Activated CD8-positive, alpha-beta memory T cell treated with anti-CD3 and anti-CD28 coated beads, Interleukin-2, amount 10 ng/mL, durations not matched to agents 7 days and 5 days (primary cell): ENCODE measurements around the gene IL23R. TPM values are rescaled to one million over a fixed set of nuclear protein-coding genes. Genes with fewer than 3 reads are reported as not detected.
"Not testable (repeated sequence)": the region's sequence is repeated elsewhere in the genome, so short reads cannot be mapped to it uniquely, and the experiment has no call there.

Experiments used
- ATAC-seq: fragments of 150-1000 bp; cut with Tn5 transposase; one replicate; pipeline ENCODE4 v1.10.0; 2021; ENCODE audit warnings: moderate library complexity
- CTCF ChIA-PET: fragments of 350-600 bp; sonication (Branson Sonifier 250); formaldehyde crosslinking; loops from one replicate; lab custom pipeline; 2021; ENCODE audit warnings: antibody characterized with exemption; lab: Charles Lee
- DNase-seq: peaks from one replicate; pipeline ENCODE4 v3.0.0-alpha.2; 2020
- H3K27ac Mint-ChIP-seq: one replicate; pipeline ENCODE4 v1.8.0; 2021; ENCODE audit warnings: mild to moderate bottlenecking, mixed read lengths
- H3K27me3 Mint-ChIP-seq: one replicate; pipeline ENCODE4 v1.8.0; 2021; ENCODE audit warnings: mixed read lengths
- H3K36me3 Mint-ChIP-seq: one replicate; pipeline ENCODE4 v1.8.0; 2021; ENCODE audit warnings: mild to moderate bottlenecking, mixed read lengths
- H3K4me1 Mint-ChIP-seq: one replicate; pipeline ENCODE4 v1.8.0; 2021; ENCODE audit warnings: mixed read lengths
- H3K4me3 Mint-ChIP-seq: one replicate; pipeline ENCODE4 v1.8.0; 2021; ENCODE audit warnings: mild to moderate bottlenecking, moderate library complexity, mixed read lengths
- H3K9me3 Mint-ChIP-seq: one replicate; pipeline ENCODE4 v1.8.0; 2022; ENCODE audit warnings: low read depth, mixed read lengths
- total RNA-seq, 2 experiments: library from RNA; stranded (reverse); gene quantifications; one replicate each; pipeline ENCODE4 v1.2.3, GENCODE V29; 2021

Gene IL23R
- total RNA-seq, 2 experiments from 2014 or later, result 0.53 to 2.2 TPM

- CTCF ChIA-PET, result no interaction called here
- no peaks in the 10 kb centered on the region for H3K36me3 Mint-ChIP-seq
- DNase-seq (no peak), ATAC-seq (no peak)
- H3K27me3 Mint-ChIP-seq, result peaks cover 3% of the 10 kb centered on the region
- no peak overlapping the region for H3K27ac Mint-ChIP-seq
- H3K4me3 Mint-ChIP-seq, result no peak overlapping the region
- H3K9me3 Mint-ChIP-seq, result no peaks in the 10 kb centered on the region
- peaks cover 6% of the 10 kb centered on the region for H3K4me1 Mint-ChIP-seq
Measured at GRCh38 chr1:67188137-67188536, 21.9 kb downstream of the IL23R start.

GRCh38 chr1:67189953-67190352 lies 23.7 kb downstream of the IL23R start:
- Mint-ChIP-seq H3K27ac (no peak overlapping the region), H3K27me3 (peaks cover 3% of the 10 kb centered on the region), H3K9me3 (no peaks in the 10 kb centered on the region), H3K4me1 (peaks cover 20% of the 10 kb centered on the region), H3K4me3 (no peak overlapping the region), H3K36me3 (peaks cover 3% of the 10 kb centered on the region)
- no peak for ATAC-seq
- CTCF ChIA-PET, result interaction anchor here (0.7 to 1.6 kb wide), 4 partner anchors 14 to 28 kb away, joined by 3 to 8 read pairs (median 4); no protein-coding TSS in a partner anchor
- no peak for DNase-seq

DNA sequence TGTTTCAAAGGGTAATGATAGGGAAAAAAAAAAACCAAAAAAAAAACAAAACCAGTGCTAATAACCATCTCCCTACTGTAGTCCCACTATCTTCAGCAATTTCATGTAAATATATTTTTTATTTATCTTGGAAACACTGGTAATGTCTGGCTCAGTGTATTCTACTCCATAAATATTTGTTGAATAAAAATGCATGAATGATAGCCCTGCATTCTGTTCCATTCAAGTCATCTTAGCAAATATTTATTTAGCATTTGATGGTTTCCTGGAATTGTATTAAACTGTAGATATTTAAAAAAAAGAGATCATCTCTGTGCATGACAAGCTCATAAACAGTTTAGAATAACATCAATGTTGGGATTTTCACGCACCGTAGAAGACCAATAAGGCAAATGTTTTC lies 24.2 kb downstream of the IL23R start:
- DNase-seq (no peak), ATAC-seq (no peak)
- Mint-ChIP-seq H3K27me3 (peaks cover 3% of the 10 kb centered on the region), H3K27ac (no peak overlapping the region), H3K4me1 (peaks cover 23% of the 10 kb centered on the region), H3K9me3 (no peaks in the 10 kb centered on the region), H3K4me3 (no peak overlapping the region), H3K36me3 (peaks cover 3% of the 10 kb centered on the region)
- CTCF ChIA-PET, result interaction anchor here (0.7 to 1.6 kb wide), 4 partner anchors 15 to 28 kb away, joined by 3 to 8 read pairs (median 4); no protein-coding TSS in a partner anchor

GRCh38 chr1:67190942-67191341 lies 24.7 kb downstream of the IL23R start:
- no peak overlapping the region for H3K27ac Mint-ChIP-seq
- no peak overlapping the region for H3K4me3 Mint-ChIP-seq
- no peaks in the 10 kb centered on the region for H3K9me3 Mint-ChIP-seq
- peaks cover 25% of the 10 kb centered on the region for H3K4me1 Mint-ChIP-seq
- CTCF ChIA-PET, result interaction anchor here (0.6 to 1.6 kb wide), 4 partner anchors 12 to 309 kb away, joined by 3 to 8 read pairs (median 3); no protein-coding TSS in a partner anchor
- H3K36me3 Mint-ChIP-seq, result peaks cover 5% of the 10 kb centered on the region
- DNase-seq, result no peak
- peaks cover 3% of the 10 kb centered on the region for H3K27me3 Mint-ChIP-seq
- no peak for ATAC-seq

- CTCF ChIA-PET, result interaction anchor here (0.6 to 1.2 kb wide), 5 partner anchors 11 to 308 kb away, joined by 3 to 6 read pairs (median 3); no protein-coding TSS in a partner anchor
- H3K27ac Mint-ChIP-seq, result no peak overlapping the region
- no peak overlapping the region for H3K4me3 Mint-ChIP-seq
- H3K36me3 Mint-ChIP-seq, result peaks cover 9% of the 10 kb centered on the region
- ATAC-seq, result no peak
- H3K27me3 Mint-ChIP-seq, result peaks cover 4% of the 10 kb centered on the region
- H3K9me3 Mint-ChIP-seq, result no peaks in the 10 kb centered on the region
- no peak for DNase-seq
- peaks cover 25% of the 10 kb centered on the region for H3K4me1 Mint-ChIP-seq
Measured at GRCh38 chr1:67191668-67192520, 25.6 kb downstream of the IL23R start.

DNA sequence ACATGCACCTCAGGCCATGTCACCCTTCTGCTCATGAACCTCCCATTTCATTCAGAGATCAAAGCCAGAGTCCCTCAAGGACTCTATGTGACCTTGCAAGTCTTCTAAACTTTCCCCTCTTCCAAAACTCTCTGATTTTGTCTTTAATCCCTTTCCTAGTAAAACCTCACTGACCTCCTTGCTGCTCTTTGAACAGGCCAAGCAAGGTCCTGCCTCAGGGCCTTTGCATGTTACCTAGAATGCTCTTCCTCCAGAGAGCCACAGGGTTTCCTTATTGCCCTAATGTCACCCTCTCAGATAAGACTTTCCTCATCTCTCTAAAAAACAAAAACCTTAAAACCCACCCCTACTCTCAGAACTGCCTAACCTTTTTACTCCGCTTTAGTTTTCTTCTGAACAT lies 26.6 kb downstream of the IL23R start:
- Mint-ChIP-seq H3K36me3 (peaks cover 14% of the 10 kb centered on the region), H3K27me3 (peaks cover 8% of the 10 kb centered on the region), H3K9me3 (no peaks in the 10 kb centered on the region), H3K27ac (no peak overlapping the region), H3K4me1 (peaks cover 25% of the 10 kb centered on the region), H3K4me3 (no peak overlapping the region)
- ATAC-seq (no peak), DNase-seq (no peak)
- CTCF ChIA-PET, result no interaction called here

DNA sequence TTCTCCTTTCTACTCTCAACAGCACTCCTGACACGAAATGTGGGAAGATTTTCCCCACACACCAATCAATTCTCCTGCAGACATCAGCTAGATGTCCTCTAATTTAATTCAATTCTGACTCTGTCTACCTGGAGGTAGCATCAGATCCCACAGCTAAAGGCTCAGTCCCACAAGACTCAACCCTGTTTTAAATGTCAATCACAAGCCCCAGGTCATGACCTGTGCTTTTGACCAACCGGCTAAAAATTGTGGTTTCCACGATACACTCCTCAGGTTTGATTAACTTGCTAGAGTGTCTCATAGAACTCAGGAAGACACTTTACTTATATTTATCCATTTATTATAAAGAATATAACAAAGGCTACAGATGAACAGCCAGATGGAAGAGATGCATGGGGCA lies 27.4 kb downstream of the IL23R start:
- ATAC-seq, result peak; percentile 8
- H3K4me1 Mint-ChIP-seq, result peaks cover 25% of the 10 kb centered on the region
- CTCF ChIA-PET, result no interaction called here
- DNase-seq, result no peak
- peaks cover 14% of the 10 kb centered on the region for H3K36me3 Mint-ChIP-seq
- no peak overlapping the region for H3K4me3 Mint-ChIP-seq
- H3K27me3 Mint-ChIP-seq, result peaks cover 8% of the 10 kb centered on the region
- no peaks in the 10 kb centered on the region for H3K9me3 Mint-ChIP-seq
- H3K27ac Mint-ChIP-seq, result peak overlapping the region; percentile 69

DNA sequence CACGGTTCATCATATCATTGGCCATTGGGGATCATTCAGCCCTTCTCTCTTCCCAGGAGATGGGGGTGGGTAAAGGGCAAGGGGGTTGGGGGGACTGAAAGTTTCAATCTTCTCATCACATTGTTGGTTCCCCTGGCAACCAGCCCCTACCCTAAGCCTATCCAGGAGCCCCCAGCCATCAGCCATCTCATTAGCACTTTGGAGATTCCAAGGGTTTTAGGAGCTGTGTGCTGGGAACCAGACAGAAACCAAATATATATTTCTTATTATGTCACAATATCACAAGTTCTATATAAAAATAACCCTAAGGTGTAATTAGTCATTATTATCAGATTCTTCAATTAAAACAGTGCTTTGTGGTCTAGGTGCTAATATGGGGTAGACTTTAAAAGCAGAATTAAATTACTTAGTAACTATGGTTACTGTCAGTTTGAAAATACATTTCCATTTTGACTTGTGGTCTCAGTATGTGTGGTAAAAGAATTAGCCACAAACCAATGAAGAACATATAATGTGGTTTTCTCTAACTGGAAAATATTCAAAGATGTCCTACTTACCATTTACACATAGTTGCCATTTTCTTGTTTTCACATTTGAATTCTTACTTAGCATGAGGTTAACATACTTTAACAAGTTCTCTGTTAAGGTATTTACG lies 28.1 kb downstream of the IL23R start:
- peaks cover 15% of the 10 kb centered on the region for H3K36me3 Mint-ChIP-seq
- peak; percentile 66 for ATAC-seq
- peak overlapping the region; percentile 69 for H3K27ac Mint-ChIP-seq
- no peaks in the 10 kb centered on the region for H3K9me3 Mint-ChIP-seq
- no peak overlapping the region for H3K4me3 Mint-ChIP-seq
- peaks cover 8% of the 10 kb centered on the region for H3K27me3 Mint-ChIP-seq
- H3K4me1 Mint-ChIP-seq, result peaks cover 25% of the 10 kb centered on the region
- CTCF ChIA-PET, result interaction anchor here (4.2 kb wide), 1 partner anchor 18 kb away, joined by 38 read pairs; no protein-coding TSS in a partner anchor
- DNase-seq, result no peak

GRCh38 chr1:67200755-67201154 lies 34.5 kb downstream of the IL23R start:
- no peak overlapping the region for H3K4me3 Mint-ChIP-seq
- ATAC-seq (no peak), DNase-seq (no peak)
- peaks cover 8% of the 10 kb centered on the region for H3K27me3 Mint-ChIP-seq
- peaks cover 11% of the 10 kb centered on the region for H3K36me3 Mint-ChIP-seq
- H3K27ac Mint-ChIP-seq, result no peak overlapping the region
- H3K9me3 Mint-ChIP-seq, result no peaks in the 10 kb centered on the region
- H3K4me1 Mint-ChIP-seq, result no peaks in the 10 kb centered on the region
- CTCF ChIA-PET, result no interaction called here

DNA sequence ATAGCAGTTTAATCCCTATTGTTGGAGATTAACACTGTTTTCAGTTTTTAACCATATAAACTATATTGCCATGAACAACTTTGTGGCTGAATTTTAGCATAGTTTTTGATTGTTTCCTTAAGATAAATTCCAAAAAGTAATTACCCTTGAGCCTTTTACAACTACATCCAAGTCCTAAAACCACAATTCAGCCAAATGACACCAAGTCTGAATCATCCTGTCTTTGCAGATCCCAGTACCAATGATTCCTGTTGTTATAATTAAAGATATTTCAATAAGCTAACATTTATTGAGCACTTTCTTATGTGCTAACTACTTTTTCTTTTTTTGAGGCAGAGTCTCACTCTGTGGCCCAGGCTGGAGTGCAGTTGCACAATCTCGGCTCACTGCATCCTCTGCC lies 35.6 kb downstream of the IL23R start:
- Mint-ChIP-seq H3K36me3 (peaks cover 7% of the 10 kb centered on the region), H3K27me3 (peaks cover 6% of the 10 kb centered on the region), H3K4me1 (no peaks in the 10 kb centered on the region), H3K27ac (no peak overlapping the region), H3K9me3 (no peaks in the 10 kb centered on the region), H3K4me3 (no peak overlapping the region)
- ATAC-seq (no peak), DNase-seq (no peak)
- CTCF ChIA-PET, result interaction anchor here (4.0 kb wide), 1 partner anchor 11 kb away, joined by 23 read pairs; no protein-coding TSS in a partner anchor

GRCh38 chr1:67204298-67204980 lies 38.2 kb downstream of the IL23R start:
- no peak overlapping the region for H3K27ac Mint-ChIP-seq
- CTCF ChIA-PET, result interaction anchor here (0.7 to 4.0 kb wide), 3 partner anchors 8 to 1009 kb away, joined by 3 to 23 read pairs (median 7); no protein-coding TSS in a partner anchor
- H3K4me1 Mint-ChIP-seq, result no peaks in the 10 kb centered on the region
- no peak for ATAC-seq
- no peaks in the 10 kb centered on the region for H3K27me3 Mint-ChIP-seq
- no peak for DNase-seq
- H3K36me3 Mint-ChIP-seq, result no peaks in the 10 kb centered on the region
- no peak overlapping the region for H3K4me3 Mint-ChIP-seq
- H3K9me3 Mint-ChIP-seq, result no peaks in the 10 kb centered on the region

DNA sequence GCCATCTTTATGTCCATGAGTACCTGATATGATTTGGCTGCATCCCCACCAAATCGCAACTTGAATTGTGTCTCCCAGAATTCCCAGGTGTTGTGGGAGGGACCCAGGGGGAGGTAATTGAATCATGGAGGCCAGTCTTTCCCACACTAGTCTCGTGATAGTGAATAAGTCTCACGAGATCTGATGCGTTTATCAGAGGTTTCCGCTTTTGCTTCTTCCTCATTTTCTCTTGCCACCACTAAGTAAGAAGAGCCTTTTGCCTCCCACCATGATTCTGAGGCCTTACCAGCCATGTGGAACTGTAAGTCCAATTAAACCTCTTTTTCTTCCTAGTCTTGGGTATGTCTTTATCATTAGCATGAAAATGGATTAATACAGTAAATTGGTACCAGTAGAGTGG lies 41.1 kb downstream of the IL23R start:
- CTCF ChIA-PET, result interaction anchor here (0.6 kb wide), 1 partner anchor 409 kb away, joined by 5 read pairs; no protein-coding TSS in a partner anchor

GRCh38 chr1:67208217-67208616 lies 42.0 kb downstream of the IL23R start:
- CTCF ChIA-PET, result interaction anchor here (2.5 to 9.0 kb wide), 4 partner anchors 47 to 293 kb away, joined by 6 to 157 read pairs (median 90); no protein-coding TSS in a partner anchor
- Mint-ChIP-seq H3K27me3 (no peaks in the 10 kb centered on the region), H3K4me1 (peaks cover 4% of the 10 kb centered on the region), H3K4me3 (no peak overlapping the region), H3K36me3 (no peaks in the 10 kb centered on the region), H3K9me3 (no peaks in the 10 kb centered on the region), H3K27ac (no peak overlapping the region)
- ATAC-seq (no peak), DNase-seq (no peak)

More for the DNA sequence above, 41.1 kb downstream of the IL23R start:
- H3K4me1 Mint-ChIP-seq, DNase-seq, H3K27me3 Mint-ChIP-seq, H3K9me3 Mint-ChIP-seq, H3K27ac Mint-ChIP-seq, H3K4me3 Mint-ChIP-seq, H3K36me3 Mint-ChIP-seq, ATAC-seq: not testable (repeated sequence)
